BLaER1 (cell line): ENCODE measurements around the gene PTRH1.

Source experiments
- H3K27ac ChIP-seq: shearing (Covaris generic); formaldehyde crosslinking; 2 replicates; pipeline ENCODE4 v1.8.1; 2022
- H3K27me3 ChIP-seq: shearing (Covaris generic); formaldehyde crosslinking; 2 replicates; pipeline ENCODE4 v1.8.1; 2022
- H3K36me3 ChIP-seq: shearing (Covaris generic); formaldehyde crosslinking; 2 replicates; pipeline ENCODE4 v1.8.1; 2022
- H3K4me1 ChIP-seq: shearing (Covaris generic); formaldehyde crosslinking; 2 replicates; pipeline ENCODE4 v1.8.1; 2022
- H3K4me2 ChIP-seq: shearing (Covaris generic); formaldehyde crosslinking; 2 replicates; pipeline ENCODE4 v1.8.1; 2022
- H3K4me3 ChIP-seq: shearing (Covaris generic); formaldehyde crosslinking; 2 replicates; pipeline ENCODE4 v1.8.1; 2022
- H3K9ac ChIP-seq: shearing (Covaris generic); formaldehyde crosslinking; 2 replicates; pipeline ENCODE4 v1.8.1; 2022
- H3K9me3 ChIP-seq: shearing (Covaris generic); formaldehyde crosslinking; 2 replicates; pipeline ENCODE4 v1.8.1; 2022
- H4K20me1 ChIP-seq: shearing (Covaris generic); formaldehyde crosslinking; 2 replicates; pipeline ENCODE4 v1.8.1; 2022
- Cebpa-rat ChIP-seq: shearing (Covaris generic); IDR thresholded peaks from 2 replicates; pipeline ENCODE4 v1.8.1; 2022

Gene PTRH1

DNA sequence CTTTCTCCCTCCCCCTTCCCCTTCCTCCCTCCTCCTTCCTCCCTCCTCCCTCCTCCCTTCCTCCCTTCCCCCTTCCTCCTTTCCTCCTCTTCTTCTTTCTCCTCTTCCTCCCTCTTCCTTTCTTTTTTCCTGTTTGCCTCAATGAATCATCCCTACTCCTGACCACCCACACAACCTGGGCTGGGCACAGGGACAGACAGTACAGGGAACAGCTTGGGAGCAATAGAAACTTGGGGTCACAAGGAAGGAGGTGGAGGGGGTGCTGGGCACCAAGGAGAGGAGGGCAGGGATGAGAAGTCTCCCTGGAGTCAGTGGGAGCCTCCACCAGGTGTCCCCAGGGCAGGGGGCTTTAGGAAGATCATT is 5.4 kb upstream of the PTRH1 start:
- TF ChIP-seq Cebpa-rat, result no peak
- H3K27ac ChIP-seq, result peak overlapping the region; percentile 65

DNA sequence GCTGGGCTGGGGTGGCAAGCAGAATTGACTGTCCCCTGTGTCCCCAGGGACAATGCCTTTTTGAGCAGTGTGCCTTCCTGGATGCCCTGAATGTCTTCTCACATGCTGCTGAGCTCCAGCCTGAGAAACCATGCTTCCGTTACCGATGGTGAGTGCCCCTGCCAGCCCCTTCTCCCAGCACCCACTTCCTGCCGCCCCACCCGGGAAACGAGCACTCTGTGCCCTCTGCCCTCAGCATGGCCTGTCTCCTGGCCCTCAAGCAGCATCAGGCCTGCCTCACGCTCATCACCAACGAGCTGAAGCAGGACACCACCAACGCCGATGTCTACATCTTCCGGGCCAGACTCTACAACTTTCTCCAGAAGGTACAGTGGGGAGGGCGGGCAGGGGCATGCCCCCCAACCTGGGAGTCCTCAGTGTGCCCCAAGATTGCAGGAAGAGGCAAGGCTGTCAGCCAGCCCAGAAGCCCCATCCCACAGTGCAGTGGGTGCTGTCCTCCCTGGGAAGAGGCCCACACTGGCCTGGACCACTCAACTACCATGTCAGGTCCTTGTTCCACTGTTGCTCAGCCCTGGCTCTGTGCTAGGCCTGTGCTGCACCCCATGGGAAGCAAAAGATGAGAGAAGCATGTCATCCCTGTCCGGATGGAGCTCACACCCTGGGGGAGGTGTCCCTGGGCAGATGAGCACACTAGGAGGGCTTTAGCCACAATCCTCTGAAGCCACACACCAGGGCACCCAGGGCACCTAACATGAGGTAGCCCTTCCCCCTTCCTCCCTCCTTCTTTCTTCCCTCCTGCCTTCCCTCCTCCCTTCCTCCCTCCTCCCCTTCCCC is 4.8 kb upstream of the PTRH1 start:
- H3K4me2 ChIP-seq, result peak overlapping the region; percentile 89
- peak overlapping the region; percentile 69 for H3K9ac ChIP-seq
- peak overlapping the region; percentile 46 for H3K4me3 ChIP-seq

More for the DNA sequence above, 5.4 kb upstream of the PTRH1 start:
- 0 out of 2 replicates have a peak, but pooled peaks cover 3% of the 10 kb centered on the region for H3K36me3 ChIP-seq
- H3K4me3 ChIP-seq, result no peak overlapping the region
- peak overlapping the region; percentile 89 for H3K4me2 ChIP-seq
- H3K27me3 ChIP-seq, result no peaks in the 10 kb centered on the region
- H3K9ac ChIP-seq, result no peak overlapping the region
- H3K4me1 ChIP-seq, result peaks cover 79% of the 10 kb centered on the region
- no peaks in the 10 kb centered on the region for H3K9me3 ChIP-seq
- no peaks in the 10 kb centered on the region for H4K20me1 ChIP-seq

DNA sequence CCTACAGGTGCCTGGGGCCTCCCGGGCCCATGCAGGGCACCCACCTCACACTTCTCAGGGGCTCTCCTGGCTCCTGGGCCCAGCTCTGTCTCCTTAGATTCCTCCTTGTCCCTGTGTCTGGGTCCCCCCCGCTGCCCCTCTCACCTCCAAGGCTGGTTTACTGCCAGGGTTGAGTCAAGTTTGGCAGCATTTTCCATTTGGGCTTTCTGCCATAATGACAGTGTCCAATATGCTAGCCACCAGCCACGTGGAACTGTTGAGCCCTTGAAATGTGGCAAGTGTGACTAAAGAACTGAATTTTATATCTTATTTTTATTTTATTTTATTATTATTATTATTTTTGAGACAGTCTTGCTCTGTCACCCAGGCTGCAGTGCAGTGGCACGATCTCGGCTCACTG is 2.3 kb upstream of the PTRH1 start:
- H3K4me3 ChIP-seq, result no peak overlapping the region
- peaks cover 71% of the 10 kb centered on the region for H3K4me1 ChIP-seq
- H3K36me3 ChIP-seq, result no peaks in the 10 kb centered on the region
- H3K4me2 ChIP-seq, result peak overlapping the region; percentile 95
- H4K20me1 ChIP-seq, result peaks cover 18% of the 10 kb centered on the region
- H3K27ac ChIP-seq, result peak overlapping the region; percentile 28; the same call in 1 of the 2 replicates
- 0 out of 2 replicates have a peak overlapping the region, but pooled peaks have one; percentile 48 for H3K9ac ChIP-seq
- no peaks in the 10 kb centered on the region for H3K27me3 ChIP-seq
- H3K9me3 ChIP-seq, result no peaks in the 10 kb centered on the region
- no peak for TF ChIP-seq Cebpa-rat

More for the DNA sequence above, 4.8 kb upstream of the PTRH1 start:
- Histone ChIP-seq H3K36me3 (0 out of 2 replicates have a peak, but pooled peaks cover 3% of the 10 kb centered on the region), H3K27me3 (no peaks in the 10 kb centered on the region), H3K4me1 (peaks cover 80% of the 10 kb centered on the region), H3K9me3 (no peaks in the 10 kb centered on the region), H4K20me1 (no peaks in the 10 kb centered on the region), H3K27ac (peak overlapping the region; percentile 86)
- TF ChIP-seq Cebpa-rat, result no peak

DNA sequence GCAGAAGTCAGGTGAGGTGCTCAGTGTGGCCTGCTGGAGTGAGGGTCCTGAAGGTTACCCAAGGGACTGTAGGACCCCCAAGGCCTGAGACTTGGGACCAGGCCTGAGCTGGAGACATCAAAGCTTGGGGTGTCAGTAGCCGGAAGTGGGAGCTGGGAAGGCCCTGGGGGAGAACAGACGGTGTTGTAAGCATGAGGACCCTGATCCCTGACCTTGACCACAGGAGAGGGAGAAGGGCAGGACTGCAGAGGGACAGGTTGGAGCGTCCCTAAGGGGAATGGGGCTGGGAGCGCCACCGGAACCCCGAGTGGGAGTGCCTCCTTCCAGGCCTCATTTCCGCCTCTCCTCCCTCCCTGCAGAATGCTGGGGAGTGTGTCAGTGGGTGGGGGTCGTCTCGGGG is 949 bp upstream of the PTRH1 start:
- Histone ChIP-seq H3K4me1 (peaks cover 74% of the 10 kb centered on the region), H3K4me2 (peak overlapping the region; percentile 95), H4K20me1 (peaks cover 32% of the 10 kb centered on the region), H3K9me3 (no peaks in the 10 kb centered on the region), H3K27me3 (no peaks in the 10 kb centered on the region), H3K9ac (no peak overlapping the region), H3K27ac (peak overlapping the region; percentile 28; the same call in 1 of the 2 replicates), H3K4me3 (peak overlapping the region; percentile 79; the same call in 1 of the 2 replicates), H3K36me3 (no peaks in the 10 kb centered on the region)
- TF ChIP-seq Cebpa-rat, result no peak

DNA sequence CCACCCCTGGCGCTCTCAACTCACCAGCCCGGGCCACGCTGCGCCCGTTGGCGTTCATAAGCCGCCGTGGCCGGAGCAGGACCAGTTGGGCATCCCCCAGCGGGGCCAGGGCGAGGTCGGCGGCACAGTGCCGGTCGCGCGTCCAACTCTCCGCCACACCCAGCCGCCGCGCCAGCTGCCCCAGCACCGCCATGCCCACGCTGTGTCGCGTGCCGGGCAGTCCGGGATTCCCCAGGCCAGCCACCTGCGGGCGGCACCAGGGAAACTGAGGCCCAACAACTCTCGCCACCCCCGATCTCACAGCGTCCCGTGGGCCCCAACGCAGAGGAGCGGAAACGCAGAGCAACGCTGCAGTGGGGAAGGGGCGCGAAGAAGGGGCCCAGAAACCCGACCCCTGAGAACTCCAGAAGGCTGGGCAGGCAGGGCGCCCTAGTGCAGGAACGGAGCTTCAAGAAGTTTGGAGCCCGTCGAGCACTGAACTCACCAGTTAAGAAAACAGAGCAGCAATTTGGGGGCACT is 453 bp downstream of the PTRH1 start:
- peak overlapping the region; percentile 80 for H3K9ac ChIP-seq
- peaks cover 45% of the 10 kb centered on the region for H4K20me1 ChIP-seq
- peaks cover 76% of the 10 kb centered on the region for H3K4me1 ChIP-seq
- H3K4me3 ChIP-seq, result peak overlapping the region; percentile 79
- TF ChIP-seq Cebpa-rat, result no peak
- peak overlapping the region; percentile 57 for H3K27ac ChIP-seq
- H3K36me3 ChIP-seq, result no peaks in the 10 kb centered on the region
- H3K9me3 ChIP-seq, result no peaks in the 10 kb centered on the region
- no peaks in the 10 kb centered on the region for H3K27me3 ChIP-seq
- H3K4me2 ChIP-seq, result peak overlapping the region; percentile 95

DNA sequence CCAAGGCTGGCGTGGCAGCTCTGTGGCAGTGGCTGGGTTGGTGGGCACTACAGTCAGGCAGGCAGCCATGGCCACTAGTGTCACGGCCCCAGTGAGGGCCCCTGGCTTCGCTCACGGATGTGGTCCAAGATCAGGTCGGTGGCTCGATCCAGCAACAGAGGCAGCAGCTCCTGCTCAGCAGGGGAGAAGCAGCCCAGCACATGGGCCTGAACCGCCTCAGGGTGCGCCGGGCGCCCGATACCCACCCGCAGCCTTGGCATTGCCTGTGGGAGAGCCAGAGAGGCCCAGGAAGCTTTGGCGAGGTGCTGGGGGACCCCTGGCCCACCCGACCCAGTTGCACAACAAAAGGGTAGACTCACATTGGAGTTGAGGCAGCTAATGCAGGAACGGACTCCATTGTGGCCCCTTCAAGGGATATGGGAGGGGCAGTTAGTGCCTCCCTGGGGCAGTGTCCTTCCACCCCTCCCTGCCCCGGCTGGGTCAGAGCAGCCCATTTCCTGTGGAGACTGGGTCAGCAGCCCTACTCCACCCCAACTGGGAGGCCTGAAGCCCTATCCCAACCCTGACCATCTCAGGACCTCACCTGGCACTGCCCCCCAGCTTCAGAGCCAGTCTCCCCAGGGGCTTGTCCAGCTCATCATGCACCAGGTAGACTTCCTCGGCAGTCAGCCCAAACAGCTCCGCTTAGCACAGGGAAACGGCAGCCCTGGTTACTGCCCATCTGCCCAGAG is 1.3 kb downstream of the PTRH1 start:
- Histone ChIP-seq H3K27ac (no peak overlapping the region), H3K27me3 (no peaks in the 10 kb centered on the region), H4K20me1 (peaks cover 50% of the 10 kb centered on the region), H3K36me3 (no peaks in the 10 kb centered on the region), H3K4me1 (peaks cover 68% of the 10 kb centered on the region), H3K4me2 (peak overlapping the region; percentile 95), H3K9me3 (no peaks in the 10 kb centered on the region), H3K9ac (peak overlapping the region; percentile 48; the same call in 1 of the 2 replicates), H3K4me3 (peak overlapping the region; percentile 79)
- no peak for TF ChIP-seq Cebpa-rat

DNA sequence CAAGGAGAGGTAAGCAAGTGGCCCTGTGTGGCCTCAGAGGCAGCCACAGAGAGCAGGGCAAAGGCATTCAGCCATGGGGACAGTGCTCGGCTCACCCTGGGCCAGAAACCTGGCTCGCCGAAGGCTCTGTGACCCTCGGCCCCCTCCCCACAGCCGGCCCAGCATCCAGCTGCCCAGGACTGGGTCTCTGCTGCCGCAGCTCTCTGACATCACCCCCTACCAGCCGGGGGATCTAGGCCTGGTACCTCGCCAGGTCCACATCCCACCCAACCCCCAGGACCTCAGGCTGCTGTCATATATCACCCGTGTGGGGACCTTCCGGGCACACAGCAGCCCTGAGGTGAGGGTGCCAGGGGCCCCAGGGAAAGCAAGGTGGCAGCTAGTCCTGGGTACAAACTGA is 2.6 kb downstream of the PTRH1 start:
- no peak for TF ChIP-seq Cebpa-rat
- no peaks in the 10 kb centered on the region for H3K27me3 ChIP-seq
- peaks cover 50% of the 10 kb centered on the region for H4K20me1 ChIP-seq
- H3K9ac ChIP-seq, result no peak overlapping the region
- peaks cover 59% of the 10 kb centered on the region for H3K4me1 ChIP-seq
- H3K9me3 ChIP-seq, result no peaks in the 10 kb centered on the region
- H3K4me3 ChIP-seq, result no peak overlapping the region
- no peak overlapping the region for H3K27ac ChIP-seq
- peak overlapping the region; percentile 90 for H3K4me2 ChIP-seq
- no peaks in the 10 kb centered on the region for H3K36me3 ChIP-seq

DNA sequence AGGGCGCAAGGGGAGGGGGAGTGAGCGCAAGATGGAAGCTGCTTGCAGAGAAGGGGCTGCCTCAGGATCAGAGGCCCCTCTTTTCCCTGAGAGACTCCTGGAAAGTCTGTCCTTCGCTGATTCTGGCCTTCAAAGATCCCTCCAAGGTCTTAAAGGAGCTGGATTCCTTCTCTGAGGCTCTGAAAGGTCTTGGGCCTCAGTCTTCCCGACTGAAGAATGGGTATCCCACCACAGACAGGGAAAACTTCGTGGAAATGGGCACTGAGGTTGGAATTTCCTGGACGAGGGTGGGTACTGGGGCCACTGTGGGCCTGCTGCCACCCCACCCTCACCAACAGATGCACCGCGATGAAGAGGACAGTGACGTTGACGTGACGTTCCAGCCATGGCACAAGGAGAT is 3.1 kb downstream of the PTRH1 start:
- Histone ChIP-seq H3K9ac (no peak overlapping the region), H4K20me1 (peaks cover 50% of the 10 kb centered on the region), H3K36me3 (no peaks in the 10 kb centered on the region), H3K27ac (no peak overlapping the region), H3K4me2 (peak overlapping the region; percentile 90), H3K9me3 (no peaks in the 10 kb centered on the region), H3K27me3 (no peaks in the 10 kb centered on the region), H3K4me3 (no peak overlapping the region), H3K4me1 (peaks cover 59% of the 10 kb centered on the region)
- TF ChIP-seq Cebpa-rat, result no peak

DNA sequence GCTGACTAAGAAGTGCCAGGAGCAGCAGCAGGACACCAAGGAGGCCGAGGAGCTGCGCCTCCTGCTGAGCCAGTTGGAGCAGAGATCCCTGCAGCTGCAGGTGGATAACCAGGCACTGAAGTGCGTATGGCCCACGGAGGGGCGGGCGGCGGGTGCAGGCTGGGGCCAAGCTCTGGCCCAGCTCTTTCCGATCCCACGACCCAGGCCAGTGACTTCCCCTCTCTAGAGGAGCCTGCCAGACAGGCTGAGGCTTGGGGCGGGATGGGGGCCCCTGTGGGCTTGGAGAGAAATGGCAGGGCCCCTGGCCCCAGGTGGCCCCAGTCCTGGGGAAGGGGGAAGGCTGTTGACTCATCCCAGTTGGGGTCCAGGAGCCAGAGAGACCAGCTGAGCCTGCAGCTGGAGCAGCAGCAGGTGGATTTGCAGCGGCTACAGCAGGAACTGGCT is 3.6 kb downstream of the PTRH1 start:
- no peaks in the 10 kb centered on the region for H3K36me3 ChIP-seq

More for the DNA sequence above, 3.6 kb downstream of the PTRH1 start:
- Histone ChIP-seq H3K27ac (0 out of 2 replicates have a peak overlapping the region, but pooled peaks have one; percentile 30), H3K9ac (peak overlapping the region; percentile 48; the same call in 1 of the 2 replicates), H3K4me1 (peaks cover 59% of the 10 kb centered on the region), H3K9me3 (no peaks in the 10 kb centered on the region), H3K4me3 (no peak overlapping the region), H3K27me3 (no peaks in the 10 kb centered on the region), H3K4me2 (peak overlapping the region; percentile 90), H4K20me1 (peaks cover 50% of the 10 kb centered on the region)
- no peak for TF ChIP-seq Cebpa-rat
